ENCODE measurements around the gene TRIM59. TPM values are rescaled to one million over a fixed set of nuclear protein-coding genes. Genes with fewer than 3 reads are reported as not detected.

TRIM59 gene
- total and polyA plus RNA-seq, 9 of the 15 experiments (the other 6 are each of a cell fraction or from before 2014, with no cell fraction given) = 16.8 to 101 (median 34.8) TPM

GRCh38 chr3:160449636-160450598 lies at the start of gene TRIM59 (continued):
- TF ChIP-seq ZNF318 (IDR thresholded peaks at IDR 0.05; ENCODE audit: borderline replicate concordance in 1 of 2, low read depth in 1 of 2) (no peak), HNRNPUL1 (IDR thresholded peaks at IDR 0.05; ENCODE audit: low read length) (no peak), POLR2A (conservative IDR thresholded peaks at IDR 0.05) (peak; percentile 95), CC2D1A (IDR thresholded peaks at IDR 0.05) (peak; percentile 95), MITF (IDR thresholded peaks at IDR 0.05) (peak; percentile 6; the same call in 1 of the 2 replicates), CHD4 (IDR thresholded peaks at IDR 0.05; ENCODE audit: insufficient read depth, insufficient replicate concordance, low read depth, low read length, poor library complexity, severe bottlenecking) (no peak), ELK3 (CRISPR knock-in tag; IDR thresholded peaks at IDR 0.05) (no peak), BCL6 (CRISPR knock-in tag; IDR thresholded peaks at IDR 0.05) (no peak), SFPQ (IDR thresholded peaks at IDR 0.05; ENCODE audit: low read depth, low read length) (no peak)
